Measurements from ENCODE around the gene TESK2.
"Not testable (repeated sequence)": the region's sequence is repeated elsewhere in the genome, so short reads cannot be mapped to it uniquely, and the experiment has no call there.

The TESK2 gene

DNA sequence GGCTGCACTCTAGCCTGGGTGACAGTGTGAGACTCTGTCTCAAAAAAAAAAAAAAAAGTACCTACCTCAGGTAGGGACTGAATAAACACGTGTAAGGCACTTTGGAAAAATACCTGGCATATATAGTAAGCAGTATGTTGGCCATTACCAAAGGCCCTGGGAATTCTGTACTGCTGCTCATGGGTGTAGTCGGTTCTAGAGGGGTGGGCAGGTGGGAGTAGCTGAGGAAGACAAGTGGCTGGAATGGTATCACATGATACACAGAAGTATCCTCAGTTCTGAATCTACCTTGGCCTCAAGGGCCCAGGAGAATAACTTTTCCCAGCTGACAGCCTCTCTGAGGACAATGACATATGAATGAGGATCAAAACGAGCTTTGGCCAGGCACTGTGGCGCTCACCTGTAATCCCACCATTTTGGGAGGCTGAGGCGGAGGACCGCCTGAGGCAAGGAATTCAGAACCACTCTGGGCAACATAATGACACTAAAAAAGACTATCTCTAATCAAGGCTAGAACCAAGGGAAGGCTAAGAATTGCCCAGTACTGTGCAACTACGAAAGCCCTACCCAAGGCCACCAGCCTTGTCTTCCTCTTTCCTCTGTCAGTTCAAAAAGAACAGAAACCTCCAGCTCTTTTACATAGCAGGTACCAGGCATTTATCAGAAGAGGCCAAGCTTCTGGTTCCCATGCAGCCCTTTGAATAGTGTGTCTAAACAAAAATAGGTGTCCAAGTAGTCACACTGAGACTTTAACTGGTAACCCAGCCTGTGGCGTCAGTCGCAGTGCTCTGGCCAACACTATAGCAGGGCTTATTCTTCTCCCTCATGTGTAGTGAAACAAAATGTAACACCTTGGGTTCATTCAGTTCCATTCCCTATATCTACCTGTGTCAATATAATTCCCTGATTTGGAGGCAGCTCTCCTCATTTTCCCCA lies 19.3 kb upstream of the TESK2 start:
- no peak for DNase-seq

- no peak for DNase-seq
These were observed 17.6 kb upstream of the TESK2 start for GRCh38 chr1:45508295-45509151.

- DNase-seq: no peak
These were observed 16.9 kb upstream of the TESK2 start for GRCh38 chr1:45507893-45508292.

GRCh38 chr1:45507195-45507594 lies 16.2 kb upstream of the TESK2 start:
- DNase-seq: no peak

DNA sequence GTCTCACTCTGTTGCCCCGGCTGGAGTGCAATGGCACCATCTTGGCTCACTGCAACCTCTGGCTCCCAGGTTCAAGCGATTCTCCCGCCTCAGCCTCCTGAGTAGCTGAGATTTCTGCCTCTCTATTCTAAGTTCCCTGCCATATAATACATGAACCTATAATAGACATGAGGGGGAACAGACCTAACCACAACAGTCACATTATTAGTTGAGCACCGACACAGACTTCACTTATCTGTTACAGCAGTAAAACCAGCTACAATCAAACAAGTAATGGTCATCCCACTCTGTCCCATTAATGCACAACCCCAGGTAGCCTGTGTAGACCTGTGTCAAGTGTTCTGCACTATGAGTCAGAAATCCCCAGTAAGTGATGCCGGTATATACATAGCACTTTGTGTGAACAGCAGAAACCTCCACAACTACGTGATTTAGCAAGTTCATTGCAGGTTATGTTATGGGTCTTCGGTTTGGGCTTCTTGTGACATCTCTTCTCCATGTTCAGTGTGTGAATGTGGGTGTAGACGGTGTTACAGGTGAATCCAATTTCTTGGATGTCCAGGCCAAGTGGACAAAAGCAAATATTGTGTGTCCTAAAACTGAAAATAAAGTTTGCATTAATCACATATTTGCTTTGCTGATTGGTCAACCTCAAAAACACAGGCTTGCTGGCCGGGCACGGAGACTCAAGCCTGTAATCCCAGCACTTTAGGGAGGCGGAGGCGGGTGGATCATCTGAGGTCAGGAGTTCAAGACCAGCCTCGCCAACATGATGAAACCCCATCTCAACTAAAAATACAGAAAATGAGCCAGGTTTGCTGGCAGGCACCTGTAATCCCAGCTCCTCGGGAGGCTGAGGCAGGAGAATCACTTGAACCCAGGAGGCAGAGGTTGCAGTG lies 12.7 kb upstream of the TESK2 start:
- no peak for DNase-seq

DNA sequence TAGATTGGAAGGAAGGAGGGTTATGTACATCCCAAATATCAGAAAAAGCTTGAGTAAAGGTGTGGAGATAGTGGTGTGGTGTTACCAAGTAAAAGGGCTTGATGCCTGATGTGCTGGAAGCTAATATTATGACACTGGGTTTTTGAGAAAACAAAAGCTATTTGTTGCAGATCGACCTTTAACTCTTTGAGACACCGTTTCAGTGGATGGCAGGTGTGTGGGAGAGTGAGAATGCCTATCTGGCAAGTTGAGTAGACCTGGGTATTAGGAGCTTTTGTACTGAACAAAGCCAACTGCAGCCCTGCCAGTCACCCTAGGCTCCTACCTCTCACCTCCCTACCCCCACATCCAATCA lies 10.5 kb upstream of the TESK2 start:
- no peak for DNase-seq

- DNase-seq: no peak
These were observed 8.4 kb upstream of the TESK2 start for GRCh38 chr1:45499415-45499769.

DNA sequence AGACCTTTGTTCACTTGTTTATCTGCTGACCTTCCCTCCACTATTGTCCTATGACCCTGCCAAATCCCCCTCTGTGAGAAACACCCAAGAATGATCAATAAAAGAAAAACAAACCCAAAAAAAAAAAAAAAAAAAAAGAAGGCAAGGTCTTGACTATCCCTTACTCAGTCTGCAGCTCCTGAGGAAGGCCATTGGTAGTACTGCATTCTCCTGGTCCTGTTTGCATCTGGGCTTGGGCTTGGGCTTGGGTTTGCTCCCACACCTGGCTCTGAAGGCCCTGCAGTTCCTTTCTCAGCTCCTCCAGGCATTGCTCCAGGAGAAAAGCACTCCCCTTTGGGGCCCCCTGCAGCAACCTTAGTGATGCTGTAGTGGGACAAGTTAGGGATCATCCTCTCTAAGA lies 7.3 kb upstream of the TESK2 start:
- no peak for DNase-seq

GRCh38 chr1:45493116-45493697 lies 2.2 kb upstream of the TESK2 start:
- DNase-seq: peak; percentile 34 to 66

- DNase-seq: no peak
These were observed 1.7 kb upstream of the TESK2 start for GRCh38 chr1:45492691-45493090.

- DNase-seq: no peak
These were observed 711 bp upstream of the TESK2 start for GRCh38 chr1:45491487-45492260.

- no peak for DNase-seq
These were observed 790 bp downstream of the TESK2 start for GRCh38 chr1:45490121-45490625.

- not testable (repeated sequence) for DNase-seq
These were observed 1.6 kb downstream of the TESK2 start for GRCh38 chr1:45489379-45489778.

DNA sequence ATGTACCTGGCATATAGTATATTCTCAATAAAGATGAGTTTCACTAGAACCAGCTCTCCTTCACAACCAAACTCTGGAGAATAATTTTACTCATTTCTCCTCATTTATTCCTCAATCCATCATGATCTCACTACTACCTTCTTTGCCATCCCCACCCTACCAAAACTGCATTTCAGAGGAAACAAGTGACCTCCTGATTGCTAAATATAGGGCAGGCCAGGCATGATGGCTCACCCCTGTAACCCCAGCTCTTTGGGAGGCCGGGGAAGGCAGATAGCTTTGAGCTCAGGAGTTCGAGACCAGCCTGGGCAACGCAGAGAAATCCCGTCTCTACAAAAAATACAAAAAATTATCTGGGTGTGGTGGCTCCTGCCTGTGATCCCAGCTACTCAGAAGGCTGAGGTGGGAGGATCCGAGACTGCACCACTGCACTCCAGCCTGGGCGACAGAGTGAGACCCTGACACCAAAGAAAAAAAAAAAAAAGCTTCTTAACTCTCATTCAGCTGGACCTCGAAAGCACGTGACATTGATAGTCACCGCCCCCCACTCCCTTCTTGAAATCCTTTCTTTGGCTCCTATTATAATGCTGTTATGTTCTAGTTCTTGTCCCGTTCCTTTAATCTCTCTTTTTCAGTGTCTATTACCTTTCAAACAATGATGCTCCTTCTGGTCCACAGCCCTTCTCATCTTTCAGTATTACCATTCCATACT lies 2.1 kb downstream of the TESK2 start:
- DNase-seq: no peak

DNA sequence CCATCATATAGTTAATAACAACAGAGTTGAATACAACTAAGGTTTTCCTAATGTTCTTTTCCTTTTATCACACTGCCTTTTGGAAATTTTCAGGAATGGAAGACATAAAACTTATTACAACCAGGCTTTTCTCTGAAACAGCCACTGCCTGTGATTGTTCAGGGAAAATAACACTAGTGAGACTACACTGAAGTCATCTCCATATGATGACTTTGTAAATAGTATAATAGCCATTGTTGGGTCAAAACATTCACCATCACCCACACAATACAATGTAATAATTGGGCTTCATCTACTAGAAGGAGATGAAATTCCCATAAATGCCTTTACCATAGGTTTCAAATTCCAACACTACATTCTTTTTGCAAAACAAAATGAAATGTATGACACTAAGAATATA lies 5.0 kb downstream of the TESK2 start:
- DNase-seq: no peak

GRCh38 chr1:45479039-45479748 lies 11.8 kb downstream of the TESK2 start:
- no peak for DNase-seq

- DNase-seq: no peak
These were observed 12.7 kb downstream of the TESK2 start for GRCh38 chr1:45478121-45478814.

DNA sequence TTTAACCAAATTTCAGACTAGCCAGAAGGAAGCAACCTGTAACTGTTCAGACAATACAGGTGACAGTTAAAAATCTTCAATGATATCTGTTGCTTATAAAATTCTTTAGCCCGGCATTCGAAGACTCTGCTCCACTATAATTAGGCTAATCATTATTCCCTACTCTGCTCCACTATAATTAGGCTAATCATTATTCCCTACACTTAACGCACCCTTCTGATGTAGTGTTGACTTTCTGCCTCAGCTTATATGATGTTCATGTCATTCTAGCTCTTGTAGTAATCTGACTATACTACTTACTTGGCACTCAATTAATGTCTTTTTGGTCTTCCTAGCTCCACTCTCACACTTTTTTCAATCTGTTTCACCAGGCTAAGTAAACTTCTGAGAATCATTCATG lies 13.3 kb downstream of the TESK2 start:
- DNase-seq: no peak

DNA sequence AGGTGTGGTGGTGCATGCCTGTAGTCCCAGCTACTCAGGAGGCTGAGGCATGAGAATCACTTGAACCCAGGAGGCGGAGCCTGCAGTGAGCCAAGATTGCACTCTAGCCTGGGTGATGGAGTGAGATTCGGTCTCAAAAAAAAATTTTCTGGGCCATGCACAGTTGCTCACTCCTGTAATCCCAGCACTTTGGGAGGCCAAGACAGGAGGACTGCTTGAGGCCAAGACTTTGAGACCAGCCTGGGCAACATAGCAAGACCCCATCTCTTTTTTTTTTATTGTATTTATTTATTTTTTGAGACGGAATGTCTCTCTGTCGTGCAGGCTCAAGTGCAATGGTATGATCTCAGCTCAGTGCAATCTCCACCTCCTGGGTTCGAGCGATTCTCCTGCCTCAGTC lies 16.8 kb downstream of the TESK2 start:
- DNase-seq: not testable (repeated sequence)

DNA sequence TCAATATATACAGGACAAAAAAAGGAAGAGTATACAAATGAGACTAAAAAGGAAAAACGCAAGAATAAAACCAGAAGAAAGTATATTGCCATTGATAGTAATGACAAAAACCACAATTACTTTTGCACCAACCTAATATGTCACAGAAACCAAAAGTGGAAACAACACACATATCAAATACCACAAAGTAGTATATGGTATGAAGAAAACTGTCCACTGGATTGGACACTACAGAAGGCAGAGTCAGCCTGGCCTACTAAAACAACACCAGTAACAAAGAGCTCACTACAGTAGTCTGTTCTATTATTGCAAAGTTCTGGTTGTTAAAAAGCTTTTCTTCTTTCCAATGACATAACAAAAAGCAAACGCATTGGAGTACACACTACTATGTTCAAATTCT lies 17.7 kb downstream of the TESK2 start:
- no peak for DNase-seq

Data from NCI-H446 (cell line).